IMR-90 (cell line): ENCODE results near the gene PGBD5. TPM values are rescaled to one million over a fixed set of nuclear protein-coding genes. Genes with fewer than 3 reads are reported as not detected.

Source experiments
- ATAC-seq: fragments of 200-7000 bp; cut with Tn5 transposase; 2 replicates; pipeline ENCODE4 v1.9.1; 2020; ENCODE audit warnings: low read depth, mild to moderate bottlenecking, moderate library complexity
- BruUV-seq: library from RNA; stranded (reverse); fragments of 400-500 nt; replicated peaks from 2 replicates; lab custom pipeline; 2021; lab: Mats Ljungman, UMichigan
- CTCF ChIA-PET: fragments of 300-600 bp; formaldehyde crosslinking; extraction: SDS; loops from one replicate; lab custom pipeline; 2021; ENCODE audit warnings: antibody characterized with exemption; lab: Yijun Ruan, JAX
- POLR2A ChIA-PET: fragments of 300-600 bp; sonication (Branson Sonifier 250); formaldehyde crosslinking; loops from one replicate; lab custom pipeline; 2022; ENCODE audit warnings: antibody characterized with exemption; ENCODE audit not compliant: unreplicated experiment; lab: Charles Lee
- DNase-seq: peaks from one replicate; pipeline ENCODE4 v3.0.0; 2013
- H2AFZ ChIP-seq: replicated peaks from 2 replicates; pipeline ENCODE3; 2013; ENCODE audit warnings: low read length, mild to moderate bottlenecking; ENCODE audit not compliant: poor library complexity
- H2AK5ac ChIP-seq: 2 replicates; pipeline ENCODE4 v1.6.1; 2013; ENCODE audit warnings: low read depth, low read length, inconsistent platforms
- H2AK9ac ChIP-seq: replicated peaks from 2 replicates; pipeline ENCODE3; 2013; ENCODE audit warnings: mild to moderate bottlenecking, low read depth, low read length, moderate library complexity; ENCODE audit not compliant: poor library complexity
- H2BK120ac ChIP-seq: 2 replicates; pipeline ENCODE4 v1.6.1; 2013; ENCODE audit warnings: low read depth, low read length, inconsistent platforms
- H2BK15ac ChIP-seq: 3 replicates; pipeline ENCODE4 v1.6.1; 2013; ENCODE audit warnings: low read depth, low read length, inconsistent platforms
- H2BK20ac ChIP-seq: 2 replicates; pipeline ENCODE4 v1.6.1; 2013; ENCODE audit warnings: low read depth, mild to moderate bottlenecking, inconsistent platforms, low read length, moderate library complexity
- H2BK5ac ChIP-seq: 2 replicates; pipeline ENCODE4 v1.6.1; 2013; ENCODE audit warnings: mild to moderate bottlenecking, low read depth, low read length, inconsistent platforms; ENCODE audit not compliant: poor library complexity, severe bottlenecking
- H3K14ac ChIP-seq: replicated peaks from 2 replicates; pipeline ENCODE4 v1.6.1; 2013; ENCODE audit warnings: low read depth, low read length, inconsistent platforms
- H3K18ac ChIP-seq: 2 replicates; pipeline ENCODE4 v1.6.1; 2013; ENCODE audit warnings: low read depth, low read length, control low read depth
- H3K23ac ChIP-seq: 2 replicates; pipeline ENCODE4 v1.6.1; 2013; ENCODE audit warnings: low read depth, low read length, inconsistent platforms
- H3K27ac ChIP-seq: 2 replicates; pipeline ENCODE4 v1.5.1; 2013; ENCODE audit warnings: mild to moderate bottlenecking, control low read depth, low read length; ENCODE audit not compliant: insufficient read depth
- H3K27me3 ChIP-seq: 2 replicates; pipeline ENCODE4 v1.6.1; 2013; ENCODE audit warnings: low read length; ENCODE audit not compliant: control insufficient read depth, insufficient read depth
- H3K36me3 ChIP-seq: 2 replicates; pipeline ENCODE4 v1.6.1; 2013; ENCODE audit warnings: low read length, mixed read lengths; ENCODE audit not compliant: control insufficient read depth, insufficient read depth
- H3K4ac ChIP-seq: 2 replicates; pipeline ENCODE4 v1.6.1; 2013; ENCODE audit warnings: low read depth, low read length, inconsistent platforms
- H3K4me1 ChIP-seq: 2 replicates; pipeline ENCODE4 v1.6.1; 2013; ENCODE audit warnings: low read length, mixed read lengths; ENCODE audit not compliant: control insufficient read depth, insufficient read depth
- H3K4me2 ChIP-seq: 2 replicates; pipeline ENCODE4 v1.6.1; 2013; ENCODE audit warnings: low read depth, mild to moderate bottlenecking, control low read depth, low read length, moderate library complexity
- H3K4me3 ChIP-seq: 2 replicates; pipeline ENCODE4 v1.5.1; 2013; ENCODE audit warnings: low read depth, mild to moderate bottlenecking, control low read depth, low read length, moderate library complexity; ENCODE audit not compliant: insufficient read depth
- H3K56ac ChIP-seq: 2 replicates; pipeline ENCODE4 v1.6.1; 2013; ENCODE audit warnings: low read length, inconsistent platforms; ENCODE audit not compliant: insufficient read depth; ENCODE audit errors: extremely low read depth
- H3K79me1 ChIP-seq, 2 experiments: 2 replicates each; pipeline ENCODE4 v1.6.1; 2013; ENCODE audit warnings: low read length in 2 of 2, inconsistent platforms in 1 of 2, low read depth in 1 of 2
- H3K9ac ChIP-seq: 2 replicates; pipeline ENCODE4 v1.6.1; 2013; ENCODE audit warnings: low read depth, low read length, control low read depth
- H3K9me1 ChIP-seq: 2 replicates; pipeline ENCODE4 v1.6.1; 2013; ENCODE audit warnings: low read length, inconsistent platforms; ENCODE audit not compliant: insufficient read depth
- H3K9me3 ChIP-seq: 2 replicates; pipeline ENCODE4 v1.6.1; 2013; ENCODE audit warnings: low read length; ENCODE audit not compliant: control insufficient read depth, insufficient read depth
- H4K20me1 ChIP-seq: 2 replicates; pipeline ENCODE4 v1.6.1; 2013; ENCODE audit warnings: low read length, inconsistent platforms; ENCODE audit not compliant: insufficient read depth
- H4K5ac ChIP-seq: 2 replicates; pipeline ENCODE4 v1.6.1; 2013; ENCODE audit warnings: mild to moderate bottlenecking, low read depth, low read length, control low read depth
- H4K8ac ChIP-seq, 2 experiments: 2 replicates each; pipeline ENCODE4 v1.6.1; 2013; ENCODE audit warnings: low read depth in 2 of 2, low read length in 2 of 2, control low read depth in 1 of 2, inconsistent platforms in 1 of 2
- H4K91ac ChIP-seq: 2 replicates; pipeline ENCODE4 v1.6.1; 2013; ENCODE audit warnings: low read depth, low read length, inconsistent platforms; ENCODE audit not compliant: insufficient read depth
- BHLHE40 ChIP-seq: fragments of 150-350 bp; IDR thresholded peaks from 2 replicates; pipeline ENCODE4 v1.6.1; 2016; ENCODE audit warnings: mild to moderate bottlenecking, low read depth, low read length
- CEBPB ChIP-seq: IDR thresholded peaks from 2 replicates; pipeline ENCODE4 v1.6.1; 2012; ENCODE audit warnings: low read depth, low read length, improper control_type of control experiment
- ELK1 ChIP-seq: fragments of 150-350 bp; IDR thresholded peaks from 2 replicates; pipeline ENCODE4 v1.6.1; 2016; ENCODE audit warnings: low read depth, mild to moderate bottlenecking, low read length, moderate library complexity, borderline replicate concordance
- MAFK ChIP-seq: IDR thresholded peaks from 2 replicates; pipeline ENCODE4 v1.6.1; 2012; ENCODE audit warnings: low read depth, low read length, improper control_type of control experiment
- MAZ ChIP-seq: IDR thresholded peaks from 2 replicates; pipeline ENCODE4 v1.6.1; 2012; ENCODE audit warnings: low read depth, mild to moderate bottlenecking, low read length, improper control_type of control experiment, moderate library complexity, borderline replicate concordance
- MXI1 ChIP-seq: IDR thresholded peaks from 2 replicates; pipeline ENCODE4 v1.6.1; 2012; ENCODE audit warnings: low read depth, mild to moderate bottlenecking, low read length, moderate library complexity, borderline replicate concordance
- POLR2A ChIP-seq: IDR thresholded peaks from 2 replicates; pipeline ENCODE4 v1.6.1; 2012; ENCODE audit warnings: mild to moderate bottlenecking, low read depth, low read length
- RAD21 ChIP-seq: IDR thresholded peaks from 2 replicates; pipeline ENCODE4 v1.6.1; 2012; ENCODE audit warnings: low read length, improper control_type of control experiment
- RCOR1 ChIP-seq: IDR thresholded peaks from 2 replicates; pipeline ENCODE4 v1.6.1; 2012; ENCODE audit warnings: mild to moderate bottlenecking, low read length, improper control_type of control experiment; ENCODE audit not compliant: insufficient replicate concordance
- RFX5 ChIP-seq: IDR thresholded peaks from 2 replicates; pipeline ENCODE4 v1.8.0; 2012; ENCODE audit warnings: low read depth, mild to moderate bottlenecking, low read length, moderate library complexity
- SMC3 ChIP-seq: fragments of 150-350 bp; IDR thresholded peaks from 2 replicates; pipeline ENCODE4 v1.6.1; 2016; ENCODE audit warnings: low read depth, mild to moderate bottlenecking, antibody characterized with exemption, low read length, moderate library complexity
- USF2 ChIP-seq: fragments of 150-350 bp; IDR thresholded peaks from 2 replicates; pipeline ENCODE4 v1.6.1; 2017; ENCODE audit warnings: mild to moderate bottlenecking, antibody characterized with exemption, low read length, low read depth
- WGBS, 2 experiments: methylation state at CpG; one replicate each; pipeline versions ENCODE4 v1.1.5 to v1.1.7; 2013; ENCODE audit warnings: missing lambda C conversion rate in 2 of 2; ENCODE audit not compliant: insufficient read length in 1 of 2; ENCODE audit errors: extremely low coverage in 2 of 2; 5-methylcytosine and 5-hydroxymethylcytosine counted together
- dilution Hi-C: fragments of 300-500 bp; cut with HindIII; formaldehyde crosslinking; loops from one replicate; pipeline ENCODE4 v1.14.3; 2018; ENCODE audit warnings: low sequenced_read_pairs; ENCODE audit not compliant: unreplicated experiment
- in situ Hi-C: fragments of 300-500 bp; cut with MboI; formaldehyde crosslinking; loops from 3 replicates; pipeline ENCODE4 v1.14.3; 2019; ENCODE audit warnings: low sequenced_read_pairs, inconsistent platforms, mixed read lengths
- intact Hi-C: fragments of 100-400 bp; cut with micrococcal nuclease; formaldehyde crosslinking; loops from 2 replicates; pipeline ENCODE4 v1.10.0; 2022
- polyA plus RNA-seq, 3 experiments: library from polyadenylated mRNA; depleted of rRNA; stranded (reverse); fragments of >200 nt; gene quantifications; 2 replicates each; pipeline ENCODE4 v1.2.3, GENCODE V29; 2012; ENCODE audit warnings: low replicate concordance in 1 of 3
- total RNA-seq: library from RNA; depleted of rRNA; stranded (reverse); fragments of >200 nt; gene quantifications from 2 replicates; pipeline ENCODE4 v1.2.3, GENCODE V29; 2012

PGBD5 gene
- total and polyA plus RNA-seq, 2 of the 4 experiments (the other 2 are of a cell fraction): 0.18 to 0.36 TPM

GRCh38 chr1:230313453-230314141 is 112.5 kb downstream of the PGBD5 start:
- intact Hi-C loops: loop anchor here (10.0 kb wide), 1 partner anchor 1059 kb away; no protein-coding TSS in a partner anchor
- no peaks in the 10 kb centered on the region for H3K9me3 ChIP-seq
- no peak overlapping the region for H2BK120ac ChIP-seq
- POLR2A ChIA-PET: no interaction called here
- H3K27ac ChIP-seq: no peak overlapping the region
- no peaks in the 10 kb centered on the region for H3K9me1 ChIP-seq
- TF ChIP-seq RAD21 (no peak), POLR2A (no peak), MAFK (no peak), RCOR1 (no peak), BHLHE40 (no peak), USF2 (no peak), CEBPB (no peak), MAZ (no peak), RFX5 (no peak), ELK1 (no peak), SMC3 (no peak), MXI1 (no peak)
- no peak overlapping the region for H2AFZ ChIP-seq
- H2BK5ac ChIP-seq: no peak overlapping the region
- H3K18ac ChIP-seq: no peak overlapping the region
- in situ Hi-C loops: loop anchor here (10.0 to 25.0 kb wide), 2 partner anchors 649 to 1051 kb away; partner anchors contain the start of gene RAB4A
- DNase-seq (no peak), ATAC-seq (no peak)
- H3K14ac ChIP-seq: no peak overlapping the region
- H2BK15ac ChIP-seq: no peak overlapping the region
- no peaks in the 10 kb centered on the region for H3K36me3 ChIP-seq
- dilution Hi-C loops: no loop called here
- BruUV-seq: no TSS peak
- no peaks in the 10 kb centered on the region for H3K79me1 ChIP-seq
- CTCF ChIA-PET: no interaction called here
- H3K4me2 ChIP-seq: no peak overlapping the region
- no peak overlapping the region for H2AK9ac ChIP-seq
- H3K4ac ChIP-seq: no peak overlapping the region
- WGBS, 2 experiments: no CpG with 5 or more reads among the region's 12 CpGs
- peaks cover 2% of the 10 kb centered on the region; the same call in 1 of the 2 replicates for H3K27me3 ChIP-seq
- no peak overlapping the region for H3K4me3 ChIP-seq
- no peak overlapping the region for H3K9ac ChIP-seq
- no peak overlapping the region for H4K91ac ChIP-seq
- H4K8ac ChIP-seq: no peak overlapping the region
- no peak overlapping the region for H3K56ac ChIP-seq
- no peaks in the 10 kb centered on the region for H3K4me1 ChIP-seq
- H4K5ac ChIP-seq: no peak overlapping the region
- H2AK5ac ChIP-seq: no peak overlapping the region
- no peaks in the 10 kb centered on the region for H4K20me1 ChIP-seq
- no peak overlapping the region for H2BK20ac ChIP-seq
- no peak overlapping the region for H3K23ac ChIP-seq
